Middle frontal gyrus (tissue), 1 donor: ENCODE data around the gene ANKRD33.
"Not testable (repeated sequence)": the region's sequence is repeated elsewhere in the genome, so short reads cannot be mapped to it uniquely, and the experiment has no call there.

Experiments used
- DNase-seq: peaks from one replicate; pipeline ENCODE4 v3.0.0-alpha.2; 2015; ENCODE audit warnings: low spot score; ENCODE audit errors: extremely low spot score

Gene ANKRD33

GRCh38 chr12:51874000-51874399 is 13.9 kb upstream of the ANKRD33 start:
- DNase-seq: no peak

- no peak for DNase-seq
These were observed 13.4 kb upstream of the ANKRD33 start for GRCh38 chr12:51874486-51874885.

GRCh38 chr12:51879102-51879501 is 8.8 kb upstream of the ANKRD33 start:
- no peak for DNase-seq

- no peak for DNase-seq
These were observed 4.6 kb upstream of the ANKRD33 start for GRCh38 chr12:51883295-51883694.

GRCh38 chr12:51883998-51884675 is 3.8 kb upstream of the ANKRD33 start:
- no peak for DNase-seq

- DNase-seq: no peak
These were observed 3.1 kb upstream of the ANKRD33 start for GRCh38 chr12:51884676-51885229.

GRCh38 chr12:51885294-51886020 is 2.4 kb upstream of the ANKRD33 start:
- DNase-seq: not testable (repeated sequence)

- no peak for DNase-seq
These were observed 1.7 kb upstream of the ANKRD33 start for GRCh38 chr12:51886021-51886710.

GRCh38 chr12:51888316-51889215 is 663 bp downstream of the ANKRD33 start:
- no peak for DNase-seq

GRCh38 chr12:51889216-51890132 is 1.6 kb downstream of the ANKRD33 start:
- DNase-seq: no peak

GRCh38 chr12:51890133-51890464 is 2.2 kb downstream of the ANKRD33 start:
- DNase-seq: no peak

GRCh38 chr12:51890511-51891171 is 2.7 kb downstream of the ANKRD33 start:
- DNase-seq: no peak

GRCh38 chr12:51891843-51892242 is 3.9 kb downstream of the ANKRD33 start:
- DNase-seq: no peak

- no peak for DNase-seq
These were observed 5.9 kb downstream of the ANKRD33 start for GRCh38 chr12:51893786-51894185.

- no peak for DNase-seq
These were observed 7.7 kb downstream of the ANKRD33 start for GRCh38 chr12:51895378-51896135.

GRCh38 chr12:51896236-51896635 is 8.3 kb downstream of the ANKRD33 start:
- DNase-seq: no peak

- no peak for DNase-seq
These were observed 9.3 kb downstream of the ANKRD33 start for GRCh38 chr12:51897181-51897580.

- no peak for DNase-seq
These were observed 10.6 kb downstream of the ANKRD33 start for GRCh38 chr12:51898506-51898905.

GRCh38 chr12:51898937-51899336 is 11.0 kb downstream of the ANKRD33 start:
- no peak for DNase-seq
